ENCODE results near the gene ATP2A2. TPM values are rescaled to one million over a fixed set of nuclear protein-coding genes. Genes with fewer than 3 reads are reported as not detected.

ATP2A2 gene
- total RNA-seq, 2 donors from 2014 or later = 247 to 359 TPM

- Mint-ChIP-seq H3K9me3 (no peaks in the 10 kb centered on the region), H3K27me3 (no peaks in the 10 kb centered on the region), H3K36me3 (peaks cover 28% of the 10 kb centered on the region), H3K4me3 (peak overlapping the region; percentile 26), H3K27ac (peak overlapping the region; percentile 59), H3K4me1 (ENCODE audit: low read depth in 2 of 2) (peaks cover 36 to 38% of the 10 kb centered on the region in 2 donors)
- ATAC-seq (no peak), DNase-seq (ENCODE audit: low spot score) (no peak)
These were observed 8.1 kb downstream of the ATP2A2 start for GRCh38 chr12:110289044-110289710.

GRCh38 chr12:110289711-110290078 is 8.6 kb downstream of the ATP2A2 start:
- no peaks in the 10 kb centered on the region for H3K9me3 Mint-ChIP-seq

GRCh38 chr12:110301065-110301806 is 20.2 kb downstream of the ATP2A2 start:
- H3K27ac Mint-ChIP-seq = peak overlapping the region; percentile 34 to 40
- peak in 1 of 2 donors; percentile 46 for ATAC-seq

More at GRCh38 chr12:110289711-110290078, 8.6 kb downstream of the ATP2A2 start:
- Mint-ChIP-seq H3K27me3 (no peaks in the 10 kb centered on the region), H3K36me3 (peaks cover 23% of the 10 kb centered on the region), H3K4me3 (peak overlapping the region; percentile 26), H3K27ac (peak overlapping the region in 1 of 2 donors; percentile 59), H3K4me1 (ENCODE audit: low read depth in 2 of 2) (peaks cover 31 to 33% of the 10 kb centered on the region in 2 donors)
- ATAC-seq = no peak
- DNase-seq (ENCODE audit: low spot score) = no peak

GRCh38 chr12:110304061-110304551 is 23.1 kb downstream of the ATP2A2 start:
- no peak for DNase-seq (ENCODE audit: low spot score)
- Mint-ChIP-seq H3K9me3 (no peaks in the 10 kb centered on the region), H3K4me3 (no peak overlapping the region), H3K27me3 (no peaks in the 10 kb centered on the region), H3K27ac (peak overlapping the region; percentile 32 to 68), H3K36me3 (peaks cover 39% of the 10 kb centered on the region), H3K4me1 (ENCODE audit: low read depth in 2 of 2) (peaks cover 48 to 59% of the 10 kb centered on the region in 2 donors)
- ATAC-seq = no peak

More at GRCh38 chr12:110301065-110301806, 20.2 kb downstream of the ATP2A2 start:
- Mint-ChIP-seq H3K9me3 (no peaks in the 10 kb centered on the region), H3K27me3 (no peaks in the 10 kb centered on the region), H3K36me3 (peaks cover 26% of the 10 kb centered on the region), H3K4me1 (ENCODE audit: low read depth in 2 of 2) (peaks cover 28 to 42% of the 10 kb centered on the region in 2 donors), H3K4me3 (peak overlapping the region; percentile 24)
- DNase-seq (ENCODE audit: low spot score) = no peak

- H3K36me3 Mint-ChIP-seq = peaks cover 31% of the 10 kb centered on the region
- H3K4me3 Mint-ChIP-seq = peak overlapping the region; percentile 69
- no peaks in the 10 kb centered on the region for H3K27me3 Mint-ChIP-seq
These were observed 26.3 kb downstream of the ATP2A2 start for GRCh38 chr12:110307372-110307771.

GRCh38 chr12:110310763-110311162 is 29.7 kb downstream of the ATP2A2 start:
- H3K4me3 Mint-ChIP-seq = peak overlapping the region; percentile 12
- H3K9me3 Mint-ChIP-seq = no peaks in the 10 kb centered on the region
- DNase-seq (ENCODE audit: low spot score) = no peak
- H3K27ac Mint-ChIP-seq = peak overlapping the region in 1 of 2 donors; percentile 28
- H3K27me3 Mint-ChIP-seq = no peaks in the 10 kb centered on the region
- ATAC-seq = no peak
- peaks cover 17% of the 10 kb centered on the region for H3K36me3 Mint-ChIP-seq
- H3K4me1 Mint-ChIP-seq (ENCODE audit: low read depth in 2 of 2) = peaks cover 34 to 52% of the 10 kb centered on the region in 2 donors

More at GRCh38 chr12:110307372-110307771, 26.3 kb downstream of the ATP2A2 start:
- Mint-ChIP-seq H3K27ac (peak overlapping the region; percentile 76), H3K9me3 (no peaks in the 10 kb centered on the region), H3K4me1 (ENCODE audit: low read depth in 2 of 2) (peaks cover 38 to 49% of the 10 kb centered on the region in 2 donors)
- ATAC-seq = peak in 1 of 2 donors; percentile 71
- DNase-seq (ENCODE audit: low spot score) = no peak

- no peaks in the 10 kb centered on the region for H3K27me3 Mint-ChIP-seq
- H3K4me3 Mint-ChIP-seq = peak overlapping the region; percentile 67
- H3K9me3 Mint-ChIP-seq = no peaks in the 10 kb centered on the region
- no peak for ATAC-seq
- peaks cover 36 to 60% of the 10 kb centered on the region in 2 donors for H3K4me1 Mint-ChIP-seq (ENCODE audit: low read depth in 2 of 2)
- peaks cover 16% of the 10 kb centered on the region for H3K36me3 Mint-ChIP-seq
- peak overlapping the region; percentile 73 to 93 for H3K27ac Mint-ChIP-seq
- DNase-seq (ENCODE audit: low spot score) = no peak
These were observed 30.9 kb downstream of the ATP2A2 start for GRCh38 chr12:110311903-110312302.

GRCh38 chr12:110312581-110313360 is 31.7 kb downstream of the ATP2A2 start:
- Mint-ChIP-seq H3K27me3 (no peaks in the 10 kb centered on the region), H3K4me1 (ENCODE audit: low read depth in 2 of 2) (peaks cover 30 to 54% of the 10 kb centered on the region in 2 donors), H3K27ac (peak overlapping the region; percentile 73 to 93), H3K4me3 (peak overlapping the region; percentile 67), H3K9me3 (no peaks in the 10 kb centered on the region), H3K36me3 (peaks cover 12% of the 10 kb centered on the region)
- DNase-seq (ENCODE audit: low spot score) (no peak), ATAC-seq (peak in 1 of 2 donors; percentile 56)

- peak overlapping the region; percentile 67 for H3K4me3 Mint-ChIP-seq
- DNase-seq (ENCODE audit: low spot score) (no peak), ATAC-seq (peak; percentile 83 to 85)
- no peaks in the 10 kb centered on the region for H3K36me3 Mint-ChIP-seq
- H3K27ac Mint-ChIP-seq = peak overlapping the region; percentile 69 to 81
- H3K4me1 Mint-ChIP-seq (ENCODE audit: low read depth in 2 of 2) = peaks cover 19 to 42% of the 10 kb centered on the region in 2 donors
- H3K27me3 Mint-ChIP-seq = no peaks in the 10 kb centered on the region
- no peaks in the 10 kb centered on the region for H3K9me3 Mint-ChIP-seq
These were observed 33.3 kb downstream of the ATP2A2 start for GRCh38 chr12:110314308-110314707.

- H3K36me3 Mint-ChIP-seq = no peaks in the 10 kb centered on the region
- H3K4me1 Mint-ChIP-seq (ENCODE audit: low read depth in 2 of 2) = peaks cover 23 to 35% of the 10 kb centered on the region in 2 donors
- H3K9me3 Mint-ChIP-seq = no peaks in the 10 kb centered on the region
- H3K4me3 Mint-ChIP-seq = peak overlapping the region; percentile 49
- no peaks in the 10 kb centered on the region for H3K27me3 Mint-ChIP-seq
- H3K27ac Mint-ChIP-seq = peak overlapping the region; percentile 70
- DNase-seq (ENCODE audit: low spot score) (no peak), ATAC-seq (peak; percentile 65 to 78)
These were observed 35.8 kb downstream of the ATP2A2 start for GRCh38 chr12:110316861-110317260.

- H3K9me3 Mint-ChIP-seq = no peaks in the 10 kb centered on the region
- H3K36me3 Mint-ChIP-seq = no peaks in the 10 kb centered on the region
- H3K27ac Mint-ChIP-seq = peak overlapping the region in 1 of 2 donors; percentile 31
- DNase-seq (ENCODE audit: low spot score) (no peak), ATAC-seq (no peak)
- no peaks in the 10 kb centered on the region for H3K27me3 Mint-ChIP-seq
- H3K4me1 Mint-ChIP-seq (ENCODE audit: low read depth in 2 of 2) = peaks cover 19 to 25% of the 10 kb centered on the region in 2 donors
- H3K4me3 Mint-ChIP-seq = no peak overlapping the region
These were observed 36.9 kb downstream of the ATP2A2 start for GRCh38 chr12:110317911-110318310.

GRCh38 chr12:110320550-110320949 is 39.5 kb downstream of the ATP2A2 start:
- ATAC-seq (no peak), DNase-seq (ENCODE audit: low spot score) (no peak)
- Mint-ChIP-seq H3K27ac (peak overlapping the region in 1 of 2 donors; percentile 27), H3K4me3 (no peak overlapping the region), H3K27me3 (no peaks in the 10 kb centered on the region), H3K4me1 (ENCODE audit: low read depth in 2 of 2) (peaks cover 11 to 16% of the 10 kb centered on the region in 2 donors), H3K36me3 (no peaks in the 10 kb centered on the region), H3K9me3 (no peaks in the 10 kb centered on the region)

- Mint-ChIP-seq H3K27me3 (no peaks in the 10 kb centered on the region), H3K9me3 (no peaks in the 10 kb centered on the region), H3K36me3 (peaks cover 46% of the 10 kb centered on the region), H3K27ac (no peak overlapping the region), H3K4me3 (no peak overlapping the region), H3K4me1 (ENCODE audit: low read depth in 2 of 2) (peaks cover 12 to 16% of the 10 kb centered on the region in 2 donors)
- ATAC-seq = no peak
- no peak for DNase-seq (ENCODE audit: low spot score)
These were observed 48.7 kb downstream of the ATP2A2 start for GRCh38 chr12:110329710-110330109.
